B cell (primary cell): ENCODE results near the gene CUZD1. TPM values are rescaled to one million over a fixed set of nuclear protein-coding genes. Genes with fewer than 3 reads are reported as not detected.

ENCODE experiments used
- ATAC-seq: fragments of 200-7000 bp; cut with Tn5 transposase; one replicate; pipeline ENCODE4 v1.10.0; 2021; ENCODE audit warnings: low read depth, mild to moderate bottlenecking, moderate number of reproducible peaks, moderate library complexity
- CTCF ChIA-PET: fragments of 350-600 bp; sonication (Branson Sonifier 250); formaldehyde crosslinking; loops from one replicate; lab custom pipeline; 2021; ENCODE audit warnings: antibody characterized with exemption, inconsistent platforms; lab: Charles Lee
- POLR2A ChIA-PET: fragments of 350-600 bp; sonication (Branson Sonifier 250); formaldehyde crosslinking; loops from one replicate; lab custom pipeline; 2021; ENCODE audit warnings: antibody characterized with exemption; lab: Charles Lee
- DNase-seq: peaks from one replicate; pipeline ENCODE4 v3.0.0; 2013
- H2AFZ ChIP-seq: 2 replicates; pipeline ENCODE4 v1.6.1; 2012; ENCODE audit warnings: mild to moderate bottlenecking, low read depth, low read length; ENCODE audit not compliant: insufficient read depth, poor library complexity, severe bottlenecking
- H3K27ac ChIP-seq, 2 donors: 1 replicate in 1 of 2; 2 replicates in 1 of 2; pipeline ENCODE4 v1.5.1; 2012 to 2013; ENCODE audit warnings: low read length in 2 of 2, mild to moderate bottlenecking in 2 of 2, moderate library complexity in 1 of 2
- H3K27me3 ChIP-seq, 4 experiments: fragments of 200-600 bp in 1 of 4; sonication (generic) in 1 of 4; replicated peaks in 1 of 4; 1 replicate in 2 of 4; 2 replicates in 2 of 4; pipeline versions ENCODE4 v1.6.1 to v1.7.0; 2013 to 2016; ENCODE audit warnings: low read length in 3 of 4, mild to moderate bottlenecking in 2 of 4, mixed read lengths in 1 of 4, moderate library complexity in 1 of 4; ENCODE audit not compliant: insufficient read depth in 4 of 4, control insufficient read depth in 3 of 4; ENCODE audit errors: control extremely low read depth in 1 of 4
- H3K36me3 ChIP-seq, 2 experiments: replicated peaks in 1 of 2; 1 replicate in 1 of 2; 2 replicates in 1 of 2; pipeline versions ENCODE4 v1.6.1 to v1.7.1; 2013; ENCODE audit warnings: low read length in 1 of 2; ENCODE audit not compliant: insufficient read depth in 2 of 2, control insufficient read depth in 1 of 2; ENCODE audit errors: control extremely low read depth in 1 of 2, extremely low read depth in 1 of 2
- H3K4me1 ChIP-seq, 2 donors: fragments of 200-600 bp in 1 of 2; sonication (generic) in 1 of 2; 1 replicate in 1 of 2; 2 replicates in 1 of 2; pipeline versions ENCODE4 v1.5.1 to v1.6.1; 2013 to 2017; ENCODE audit warnings: low read length in 2 of 2; ENCODE audit not compliant: control insufficient read depth in 2 of 2, insufficient read depth in 2 of 2
- H3K4me2 ChIP-seq: replicated peaks from 2 replicates; pipeline ENCODE3; 2012; ENCODE audit warnings: mild to moderate bottlenecking, low read depth, low read length; ENCODE audit not compliant: poor library complexity, severe bottlenecking
- H3K4me3 ChIP-seq, 5 experiments: fragments of 200-600 bp in 1 of 5; sonication (generic) in 1 of 5; 1 replicate in 3 of 5; 2 replicates in 2 of 5; pipeline versions ENCODE4 v1.5.1 to v1.7.0; 2011 to 2016; ENCODE audit warnings: low read length in 4 of 5, mild to moderate bottlenecking in 4 of 5, low read depth in 2 of 5, control low read depth in 1 of 5, moderate library complexity in 1 of 5; ENCODE audit not compliant: insufficient read depth in 1 of 5; ENCODE audit errors: control extremely low read depth in 1 of 5, extremely low read depth in 1 of 5
- H3K79me2 ChIP-seq: fragments of 200-600 bp; sonication (generic); one replicate; pipeline ENCODE4 v1.6.0; 2016; ENCODE audit warnings: low read length; ENCODE audit not compliant: control insufficient read depth, insufficient read depth
- H3K9ac ChIP-seq: fragments of 200-600 bp; sonication (generic); 2 replicates; pipeline ENCODE4 v1.6.1; 2017; ENCODE audit warnings: mild to moderate bottlenecking, low read length, moderate library complexity
- H3K9me3 ChIP-seq, 3 donors: one replicate each; pipeline versions ENCODE4 v1.6.1 to v1.7.1; 2013; ENCODE audit warnings: low read length in 2 of 3; ENCODE audit not compliant: control insufficient read depth in 2 of 3, insufficient read depth in 1 of 3; ENCODE audit errors: control extremely low read depth in 1 of 3
- H4K20me1 ChIP-seq: 2 replicates; pipeline ENCODE4 v1.6.0; 2012; ENCODE audit warnings: mild to moderate bottlenecking, low read length; ENCODE audit not compliant: insufficient read depth, control insufficient read depth, poor library complexity, severe bottlenecking
- H3K27ac Mint-ChIP-seq: one replicate; pipeline ENCODE4 v1.8.0; 2021; ENCODE audit warnings: mixed read lengths
- H3K27me3 Mint-ChIP-seq: one replicate; pipeline ENCODE4 v1.8.0; 2021; ENCODE audit warnings: mixed read lengths
- H3K4me1 Mint-ChIP-seq: one replicate; pipeline ENCODE4 v1.8.0; 2021; ENCODE audit warnings: mixed read lengths
- H3K4me3 Mint-ChIP-seq: one replicate; pipeline ENCODE4 v1.8.0; 2021; ENCODE audit warnings: mixed read lengths
- H3K9me3 Mint-ChIP-seq: one replicate; pipeline ENCODE4 v1.8.0; 2022; ENCODE audit warnings: mixed read lengths; ENCODE audit not compliant: insufficient read depth
- CTCF ChIP-seq: fragments of 200-600 bp; IDR thresholded peaks from one replicate; pipeline ENCODE4 v1.8.0; 2022; ENCODE audit warnings: antibody characterized with exemption, mild to moderate bottlenecking
- EZH2 ChIP-seq: IDR thresholded peaks from 2 replicates; pipeline ENCODE4 v1.6.1; 2012; ENCODE audit warnings: borderline replicate concordance, low read depth, mild to moderate bottlenecking, moderate library complexity, low read length; ENCODE audit not compliant: insufficient read depth, poor library complexity, severe bottlenecking
- WGBS: methylation state at CpG from one replicate; pipeline ENCODE4 v1.1.5; 2013; ENCODE audit warnings: missing lambda C conversion rate; ENCODE audit not compliant: insufficient coverage; 5-methylcytosine and 5-hydroxymethylcytosine counted together
- intact Hi-C: fragments of 100-400 bp; cut with micrococcal nuclease; formaldehyde crosslinking; loops from one replicate; pipeline ENCODE4 v1.10.0; 2022
- polyA plus RNA-seq: library from polyadenylated mRNA; depleted of rRNA; stranded (reverse); fragments of >200 nt; gene quantifications from 2 replicates; pipeline ENCODE4 v1.2.3, GENCODE V29; 2012
- total RNA-seq, 2 donors: library from RNA; stranded (reverse); fragments of 120-200 nt in 1 of 2; gene quantifications; 1 replicate in 1 of 2; 2 replicates in 1 of 2; pipeline versions ENCODE4 v1.2.3 to v1.2.4, GENCODE V29; 2013 to 2022

CUZD1 gene
- total and polyA plus RNA-seq, 2 donors (not counting 1 experiment from before 2014, with no cell fraction given) = 2.1 to 3.3 TPM

GRCh38 chr10:122864901-122865300 lies 19.2 kb upstream of the CUZD1 start:
- H3K4me1 Mint-ChIP-seq = peaks cover 46% of the 10 kb centered on the region
- TF ChIP-seq EZH2 = no peak
- no peak overlapping the region for H3K4me2 ChIP-seq
- no peaks in the 10 kb centered on the region for H3K27me3 ChIP-seq
- peaks cover 4 to 7% of the 10 kb centered on the region in 2 donors for H3K4me1 ChIP-seq
- H3K27me3 Mint-ChIP-seq = no peaks in the 10 kb centered on the region
- WGBS = no CpG with 5 or more reads among the region's 1 CpG
- no peak overlapping the region for H3K27ac Mint-ChIP-seq
- no peak overlapping the region for H3K4me3 Mint-ChIP-seq
- DNase-seq = no peak
- H2AFZ ChIP-seq = no peak overlapping the region
- H3K27ac ChIP-seq = no peak overlapping the region
- no peaks in the 10 kb centered on the region for H3K9me3 Mint-ChIP-seq
- peaks cover 5% of the 10 kb centered on the region for H3K79me2 ChIP-seq
- H4K20me1 ChIP-seq = no peaks in the 10 kb centered on the region
- ATAC-seq = no peak
- intact Hi-C loops = no loop called here
- ChIA-PET POLR2A (no interaction called here), CTCF (no interaction called here)
- peaks cover 0 to 7% (median 0%) of the 10 kb centered on the region in 3 donors for H3K9me3 ChIP-seq
- H3K36me3 ChIP-seq = no peaks in the 10 kb centered on the region
- H3K4me3 ChIP-seq = no peak overlapping the region
- no peak overlapping the region for H3K9ac ChIP-seq

GRCh38 chr10:122864194-122864592 lies 18.5 kb upstream of the CUZD1 start:
- TF ChIP-seq EZH2 (no peak), CTCF (no peak)
- H3K9me3 Mint-ChIP-seq = no peaks in the 10 kb centered on the region
- intact Hi-C loops = no loop called here
- peaks cover 0 to 7% (median 0%) of the 10 kb centered on the region in 3 donors for H3K9me3 ChIP-seq
- peaks cover 5% of the 10 kb centered on the region for H3K79me2 ChIP-seq
- CTCF ChIA-PET = no interaction called here
- no peaks in the 10 kb centered on the region for H3K27me3 Mint-ChIP-seq
- H3K4me1 ChIP-seq = peaks cover 4 to 7% of the 10 kb centered on the region in 2 donors
- no peak overlapping the region for H3K4me3 Mint-ChIP-seq
- no peak overlapping the region for H3K9ac ChIP-seq
- POLR2A ChIA-PET = no interaction called here
- no peak overlapping the region for H2AFZ ChIP-seq
- H3K4me2 ChIP-seq = no peak overlapping the region
- H3K36me3 ChIP-seq = no peaks in the 10 kb centered on the region
- H3K27me3 ChIP-seq = no peaks in the 10 kb centered on the region
- H3K4me1 Mint-ChIP-seq = peaks cover 51% of the 10 kb centered on the region
- ATAC-seq (no peak), DNase-seq (no peak)
- H4K20me1 ChIP-seq = no peaks in the 10 kb centered on the region
- WGBS = no CpG with 5 or more reads among the region's 2 CpGs
- H3K27ac ChIP-seq = no peak overlapping the region
- no peak overlapping the region for H3K27ac Mint-ChIP-seq
- H3K4me3 ChIP-seq = no peak overlapping the region
